HG02852 (cell line): ENCODE data around the gene VWA5A.
"Not testable (repeated sequence)": the region's sequence is repeated elsewhere in the genome, so short reads cannot be mapped to it uniquely, and the experiment has no call there.

ENCODE experiments used
- ATAC-seq: cut with Tn5 transposase; IDR thresholded peaks from one replicate; pipeline ENCODE4 v1.9.1; 2021; ENCODE audit warnings: mild to moderate bottlenecking, moderate library complexity; ENCODE audit not compliant: unreplicated experiment

Gene VWA5A

GRCh38 chr11:124159481-124159880 lies 44.2 kb downstream of the VWA5A start:
- ATAC-seq, result no peak

- ATAC-seq, result no peak
Observed at GRCh38 chr11:124160986-124161385, 45.7 kb downstream of the VWA5A start.

- no peak for ATAC-seq
Observed at GRCh38 chr11:124167826-124168231, 52.6 kb downstream of the VWA5A start.

- no peak for ATAC-seq
Observed at GRCh38 chr11:124168796-124169195, 53.5 kb downstream of the VWA5A start.

- ATAC-seq, result not testable (repeated sequence)
Observed at GRCh38 chr11:124170315-124170714, 55.1 kb downstream of the VWA5A start.

GRCh38 chr11:124170801-124171586 lies 55.7 kb downstream of the VWA5A start:
- no peak for ATAC-seq

- ATAC-seq, result no peak
Observed at GRCh38 chr11:124172101-124172500, 56.9 kb downstream of the VWA5A start.

- no peak for ATAC-seq
Observed at GRCh38 chr11:124172599-124172998, 57.3 kb downstream of the VWA5A start.

- ATAC-seq, result no peak
Observed at GRCh38 chr11:124174001-124174583, 58.8 kb downstream of the VWA5A start.

- ATAC-seq, result peak; percentile 73
Observed at GRCh38 chr11:124176925-124177715, 61.9 kb downstream of the VWA5A start.

- ATAC-seq, result no peak
Observed at GRCh38 chr11:124179310-124179709, 64.1 kb downstream of the VWA5A start.

- ATAC-seq, result no peak
Observed at GRCh38 chr11:124183068-124183467, 67.8 kb downstream of the VWA5A start, which contains the start of gene OR10D3. Gene OR10D3 (plus strand): TSS chr11:124183345. CDS start chr11:124185270, 1,925 bp downstream.

- ATAC-seq, result no peak
Observed at GRCh38 chr11:124190298-124191139, 75.3 kb downstream of the VWA5A start.

GRCh38 chr11:124193221-124194010 lies 78.2 kb downstream of the VWA5A start:
- ATAC-seq, result peak; percentile 64

GRCh38 chr11:124194293-124195188 lies 79.3 kb downstream of the VWA5A start:
- no peak for ATAC-seq

GRCh38 chr11:124195189-124195734 lies 80.0 kb downstream of the VWA5A start:
- peak; percentile 80 for ATAC-seq
